Liver (tissue), 9 donors: Measurements from ENCODE around the gene CACNA1C. TPM values are rescaled to one million over a fixed set of nuclear protein-coding genes. Genes with fewer than 3 reads are reported as not detected.

Experiments
- DNase-seq: peaks from one replicate; pipeline ENCODE4 v3.0.0-alpha.2; 2017; ENCODE audit warnings: low spot score
- H3K27ac ChIP-seq, 2 donors: one replicate each; pipeline ENCODE4 v1.7.0; 2013; ENCODE audit warnings: inconsistent platforms in 2 of 2, low read length in 2 of 2, control low read depth in 1 of 2, low read depth in 1 of 2, mild to moderate bottlenecking in 1 of 2
- H3K27me3 ChIP-seq, 4 donors: one replicate each; pipeline versions ENCODE4 v1.6.1 to v1.7.0; 2013; ENCODE audit warnings: low read length in 3 of 4, inconsistent platforms in 1 of 4, mild to moderate bottlenecking in 1 of 4, moderate library complexity in 1 of 4; ENCODE audit not compliant: control insufficient read depth in 4 of 4, insufficient read depth in 4 of 4
- H3K36me3 ChIP-seq, 4 donors: one replicate each; pipeline versions ENCODE4 v1.6.1 to v1.7.0; 2013; ENCODE audit warnings: low read length in 3 of 4, mild to moderate bottlenecking in 3 of 4, low read depth in 1 of 4, moderate library complexity in 1 of 4; ENCODE audit not compliant: control insufficient read depth in 4 of 4, insufficient read depth in 3 of 4
- H3K4me1 ChIP-seq, 4 donors: one replicate each; pipeline versions ENCODE4 v1.6.1 to v1.7.0; 2013; ENCODE audit warnings: low read length in 3 of 4, mild to moderate bottlenecking in 3 of 4, moderate library complexity in 1 of 4; ENCODE audit not compliant: control insufficient read depth in 4 of 4, insufficient read depth in 4 of 4
- H3K4me3 ChIP-seq, 3 donors: one replicate each; pipeline versions ENCODE4 v1.6.1 to v1.7.0; 2013; ENCODE audit warnings: low read length in 3 of 3, control low read depth in 1 of 3, low read depth in 1 of 3, mild to moderate bottlenecking in 1 of 3
- H3K9ac ChIP-seq, 2 donors: one replicate each; pipeline ENCODE4 v1.7.0; 2013; ENCODE audit warnings: low read length in 2 of 2, mild to moderate bottlenecking in 2 of 2, moderate library complexity in 2 of 2, control low read depth in 1 of 2, low read depth in 1 of 2
- H3K9me3 ChIP-seq, 4 donors: one replicate each; pipeline versions ENCODE4 v1.6.1 to v1.7.0; 2013; ENCODE audit warnings: low read length in 3 of 4; ENCODE audit not compliant: control insufficient read depth in 4 of 4
- ATF3 ChIP-seq: IDR thresholded peaks from 2 replicates; pipeline ENCODE4 v1.6.1; 2016; ENCODE audit warnings: antibody characterized with exemption
- CTCF ChIP-seq: fragments of 150-350 bp; IDR thresholded peaks from 2 replicates; pipeline ENCODE4 v1.5.1; 2017; ENCODE audit warnings: improper control_type of control experiment, low read depth, low read length; ENCODE audit not compliant: missing input control
- EGR1 ChIP-seq, 2 donors: IDR thresholded peaks; 2 replicates each; pipeline ENCODE4 v1.6.1; 2016 to 2018; ENCODE audit warnings: antibody characterized with exemption in 2 of 2, low read depth in 2 of 2
- FOXA1 ChIP-seq: IDR thresholded peaks from 2 replicates; pipeline ENCODE4 v1.6.1; 2016; ENCODE audit warnings: antibody characterized with exemption
- FOXA2 ChIP-seq: IDR thresholded peaks from 2 replicates; pipeline ENCODE4 v1.6.1; 2016; ENCODE audit warnings: antibody characterized with exemption
- GABPA ChIP-seq, 2 donors: IDR thresholded peaks in 1 of 2; conservative IDR thresholded peaks in 1 of 2; 2 replicates each; pipeline ENCODE4 v1.6.1; 2016; ENCODE audit warnings: antibody characterized with exemption in 2 of 2, mild to moderate bottlenecking in 1 of 2, moderate library complexity in 1 of 2
- HNF4G ChIP-seq: IDR thresholded peaks from 2 replicates; pipeline ENCODE4 v1.6.1; 2016; ENCODE audit warnings: antibody characterized with exemption
- JUND ChIP-seq, 2 donors: IDR thresholded peaks; 2 replicates each; pipeline ENCODE4 v1.6.1; 2016; ENCODE audit warnings: antibody characterized with exemption in 2 of 2
- MAX ChIP-seq: IDR thresholded peaks from 2 replicates; pipeline ENCODE4 v1.6.1; 2016; ENCODE audit warnings: antibody characterized with exemption
- NR2F2 ChIP-seq: IDR thresholded peaks from 2 replicates; pipeline ENCODE4 v1.6.1; 2016; ENCODE audit warnings: antibody characterized with exemption
- RAD21 ChIP-seq, 2 donors: IDR thresholded peaks; 2 replicates each; pipeline ENCODE4 v1.6.1; 2016; ENCODE audit warnings: antibody characterized with exemption in 2 of 2, mild to moderate bottlenecking in 2 of 2
- REST ChIP-seq: IDR thresholded peaks from 2 replicates; pipeline ENCODE4 v1.6.1; 2016; ENCODE audit warnings: antibody characterized with exemption, mild to moderate bottlenecking
- RXRA ChIP-seq, 2 donors: IDR thresholded peaks; 2 replicates each; pipeline ENCODE4 v1.6.1; 2017 to 2018; ENCODE audit warnings: antibody characterized with exemption in 2 of 2, mild to moderate bottlenecking in 1 of 2
- YY1 ChIP-seq: IDR thresholded peaks from 2 replicates; pipeline ENCODE4 v1.6.1; 2016; ENCODE audit warnings: antibody characterized with exemption, mild to moderate bottlenecking
- WGBS: extraction: QIAGEN DNeasy Blood & Tissue Kit; methylation state at CpG from one replicate; pipeline ENCODE4 v1.1.7; 2013; 5-methylcytosine and 5-hydroxymethylcytosine counted together
- polyA plus RNA-seq, 2 donors: library from polyadenylated mRNA; stranded (reverse) in 1 of 2; unstranded in 1 of 2; fragments of 200-250 nt in 1 of 2; fragments of >200 nt in 1 of 2; fragmentation: Nextera tagmentation in 1 of 2; extraction: Ambion mirVana in 1 of 2; gene quantifications; one replicate each; pipeline versions ENCODE4 v1.2.1 to v1.2.3, GENCODE V29; 2013 to 2015
- total RNA-seq, 2 donors: library from RNA; depleted of rRNA; stranded (reverse); fragments of >200 nt; gene quantifications; one replicate each; pipeline ENCODE4 v1.2.3, GENCODE V29; 2014
- donor health status: healthy.
- donor health status: healthy.
- donor health status: healthy.
- donor health status: healthy.
- donor health status: healthy.

Gene CACNA1C
- total and polyA plus RNA-seq, 4 donors, result 0.23 to 1.9 (median 0.41) TPM

- Histone ChIP-seq H3K4me1 (no peaks in the 10 kb centered on the region), H3K27ac (no peak overlapping the region), H3K9me3 (no peaks in the 10 kb centered on the region), H3K36me3 (no peaks in the 10 kb centered on the region), H3K27me3 (no peaks in the 10 kb centered on the region), H3K4me3 (no peak overlapping the region), H3K9ac (no peak overlapping the region)
- WGBS, result 91% methylated on average over 4 of the region's 4 CpGs
- DNase-seq, result no peak
- TF ChIP-seq JUND (IDR thresholded peaks at IDR 0.05) (no peak), RAD21 (IDR thresholded peaks at IDR 0.05) (no peak), NR2F2 (no peak), REST (no peak), HNF4G (no peak), GABPA (IDR thresholded peaks at IDR 0.05 in 1 of 2, conservative IDR thresholded peaks at IDR 0.05 in 1 of 2) (no peak), FOXA2 (no peak), MAX (no peak), EGR1 (IDR thresholded peaks at IDR 0.05; ENCODE audit: low read depth in 2 of 2) (no peak), CTCF (no peak), FOXA1 (no peak), YY1 (no peak), RXRA (IDR thresholded peaks at IDR 0.05) (no peak), ATF3 (no peak)
Measured at GRCh38 chr12:2221030-2221621, 168.3 kb downstream of the CACNA1C start.

- no peaks in the 10 kb centered on the region for H3K9me3 ChIP-seq
- no peak for TF ChIP-seq EGR1 (IDR thresholded peaks at IDR 0.05; ENCODE audit: low read depth in 2 of 2)
- TF ChIP-seq NR2F2, result no peak
- no peak for TF ChIP-seq ATF3
- TF ChIP-seq CTCF, result no peak
- H3K27me3 ChIP-seq, result no peaks in the 10 kb centered on the region
- no peak overlapping the region for H3K4me3 ChIP-seq
- H3K4me1 ChIP-seq, result no peaks in the 10 kb centered on the region
- no peaks in the 10 kb centered on the region for H3K36me3 ChIP-seq
- WGBS, result 71% methylated on average over 2 of the region's 2 CpGs
- H3K27ac ChIP-seq, result no peak overlapping the region
- H3K9ac ChIP-seq, result no peak overlapping the region
- no peak for DNase-seq
Measured at GRCh38 chr12:2222691-2223090, 169.9 kb downstream of the CACNA1C start.
